A673 (cell line): ENCODE data around the gene HOXB1. TPM values are rescaled to one million over a fixed set of nuclear protein-coding genes. Genes with fewer than 3 reads are reported as not detected.

Experiments used
- BruUV-seq: library from RNA; stranded (reverse); fragments of 400-500 nt; replicated peaks from 2 replicates; lab custom pipeline; 2021; lab: Mats Ljungman, UMichigan
- CTCF ChIA-PET: fragments of 300-600 bp; sonication (Branson Sonifier 250); formaldehyde crosslinking; loops from one replicate; lab custom pipeline; 2022; ENCODE audit warnings: antibody characterized with exemption; lab: Charles Lee
- POLR2A ChIA-PET: fragments of 300-600 bp; sonication (Branson Sonifier 250); formaldehyde crosslinking; loops from one replicate; lab custom pipeline; 2022; ENCODE audit warnings: antibody characterized with exemption; ENCODE audit not compliant: low non-redundant PET; lab: Charles Lee
- DNase-seq: peaks from one replicate; pipeline ENCODE4 v3.0.0-alpha.2; 2015; ENCODE audit warnings: low spot score
- H3K27ac ChIP-seq: fragments of 200-600 bp; sonication (generic); 2 replicates; pipeline ENCODE4 v1.5.1; 2016; ENCODE audit warnings: mixed run types, low read depth, mild to moderate bottlenecking, mixed read lengths, antibody characterized with exemption, low read length; ENCODE audit not compliant: poor library complexity, severe bottlenecking
- H3K27me3 ChIP-seq: fragments of 200-600 bp; sonication (generic); replicated peaks from 2 replicates; pipeline ENCODE4 v1.6.1; 2017; ENCODE audit warnings: mixed run types, low read depth, mild to moderate bottlenecking, mixed read lengths, antibody characterized with exemption, low read length; ENCODE audit not compliant: insufficient read depth, poor library complexity
- H3K36me3 ChIP-seq: fragments of 200-600 bp; sonication (generic); 2 replicates; pipeline ENCODE4 v1.6.1; 2016; ENCODE audit warnings: mixed run types, mild to moderate bottlenecking, mixed read lengths, antibody characterized with exemption, low read length; ENCODE audit not compliant: insufficient read depth, poor library complexity, severe bottlenecking
- H3K4me1 ChIP-seq: fragments of 200-600 bp; sonication (generic); 2 replicates; pipeline ENCODE4 v1.6.1; 2017; ENCODE audit warnings: mixed run types, mild to moderate bottlenecking, mixed read lengths, antibody characterized with exemption, low read length; ENCODE audit not compliant: insufficient read depth, poor library complexity, severe bottlenecking
- H3K4me3 ChIP-seq: fragments of 200-600 bp; sonication (generic); 2 replicates; pipeline ENCODE4 v1.5.1; 2016; ENCODE audit warnings: low read depth, mixed run types, mild to moderate bottlenecking, mixed read lengths, low read length; ENCODE audit not compliant: poor library complexity, severe bottlenecking
- H3K9me3 ChIP-seq: fragments of 200-600 bp; sonication (generic); 2 replicates; pipeline ENCODE4 v1.6.1; 2016; ENCODE audit warnings: mixed run types, low read depth, mild to moderate bottlenecking, mixed read lengths, antibody characterized with exemption, low read length; ENCODE audit not compliant: poor library complexity, severe bottlenecking
- EZH2 ChIP-seq: fragments of 200-600 bp; sonication (generic); IDR thresholded peaks from 2 replicates; pipeline ENCODE4 v1.6.1; 2017; ENCODE audit warnings: borderline replicate concordance, low read depth, mild to moderate bottlenecking, mixed read lengths, antibody characterized with exemption, low read length; ENCODE audit not compliant: poor library complexity, severe bottlenecking
- intact Hi-C: fragments of 100-400 bp; cut with micrococcal nuclease; formaldehyde crosslinking; loops from one replicate; pipeline ENCODE4 v1.10.0; 2022; ENCODE audit not compliant: unreplicated experiment
- total RNA-seq: library from RNA; stranded (reverse); gene quantifications from 2 replicates; pipeline ENCODE4 v1.2.3, GENCODE V29; 2021
- TF ChIP-seq, protein P1 (sequence below): fragments of 300-800, 200-600 bp; sonication (generic); conservative IDR thresholded peaks from 2 replicates; pipeline ENCODE4 v1.5.1; 2017; ENCODE audit warnings: low read depth, mild to moderate bottlenecking, antibody characterized with exemption, low read length, moderate library complexity, mixed read lengths

Gene HOXB1
- total RNA-seq, 1 experiment from 2014 or later = not detected

DNA sequence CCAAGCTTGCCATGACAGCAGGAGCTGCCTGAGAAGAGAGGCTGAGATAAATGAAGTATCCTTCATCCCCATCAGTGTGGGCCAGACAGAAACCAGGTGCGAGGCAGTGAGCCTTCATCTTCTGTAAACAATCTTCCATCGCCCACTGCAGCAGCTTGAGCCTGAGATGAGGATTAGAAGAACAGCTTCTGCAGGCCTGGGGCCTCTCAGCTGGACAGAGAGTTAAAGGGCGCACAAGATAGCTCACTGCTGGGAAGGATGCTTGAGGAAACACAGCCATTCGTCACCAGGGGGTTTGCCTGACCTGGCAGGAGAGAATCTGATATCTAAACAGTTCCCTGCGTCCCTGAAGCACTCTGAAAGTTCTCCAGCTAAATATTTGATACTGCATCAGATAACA is 27.1 kb downstream of the HOXB1 start:
- CTCF ChIA-PET = no interaction called here
- no peaks in the 10 kb centered on the region for H3K27me3 ChIP-seq
- TF ChIP-seq, protein P1, sequence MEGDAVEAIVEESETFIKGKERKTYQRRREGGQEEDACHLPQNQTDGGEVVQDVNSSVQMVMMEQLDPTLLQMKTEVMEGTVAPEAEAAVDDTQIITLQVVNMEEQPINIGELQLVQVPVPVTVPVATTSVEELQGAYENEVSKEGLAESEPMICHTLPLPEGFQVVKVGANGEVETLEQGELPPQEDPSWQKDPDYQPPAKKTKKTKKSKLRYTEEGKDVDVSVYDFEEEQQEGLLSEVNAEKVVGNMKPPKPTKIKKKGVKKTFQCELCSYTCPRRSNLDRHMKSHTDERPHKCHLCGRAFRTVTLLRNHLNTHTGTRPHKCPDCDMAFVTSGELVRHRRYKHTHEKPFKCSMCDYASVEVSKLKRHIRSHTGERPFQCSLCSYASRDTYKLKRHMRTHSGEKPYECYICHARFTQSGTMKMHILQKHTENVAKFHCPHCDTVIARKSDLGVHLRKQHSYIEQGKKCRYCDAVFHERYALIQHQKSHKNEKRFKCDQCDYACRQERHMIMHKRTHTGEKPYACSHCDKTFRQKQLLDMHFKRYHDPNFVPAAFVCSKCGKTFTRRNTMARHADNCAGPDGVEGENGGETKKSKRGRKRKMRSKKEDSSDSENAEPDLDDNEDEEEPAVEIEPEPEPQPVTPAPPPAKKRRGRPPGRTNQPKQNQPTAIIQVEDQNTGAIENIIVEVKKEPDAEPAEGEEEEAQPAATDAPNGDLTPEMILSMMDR = no peak
- no peak for TF ChIP-seq EZH2
- no TSS peak for BruUV-seq
- intact Hi-C loops = no loop called here
- DNase-seq = no peak
- no peaks in the 10 kb centered on the region for H3K9me3 ChIP-seq
- no peaks in the 10 kb centered on the region for H3K4me1 ChIP-seq
- POLR2A ChIA-PET = no interaction called here
- no peaks in the 10 kb centered on the region for H3K36me3 ChIP-seq
- H3K27ac ChIP-seq = no peak overlapping the region
- H3K4me3 ChIP-seq = no peak overlapping the region

DNA sequence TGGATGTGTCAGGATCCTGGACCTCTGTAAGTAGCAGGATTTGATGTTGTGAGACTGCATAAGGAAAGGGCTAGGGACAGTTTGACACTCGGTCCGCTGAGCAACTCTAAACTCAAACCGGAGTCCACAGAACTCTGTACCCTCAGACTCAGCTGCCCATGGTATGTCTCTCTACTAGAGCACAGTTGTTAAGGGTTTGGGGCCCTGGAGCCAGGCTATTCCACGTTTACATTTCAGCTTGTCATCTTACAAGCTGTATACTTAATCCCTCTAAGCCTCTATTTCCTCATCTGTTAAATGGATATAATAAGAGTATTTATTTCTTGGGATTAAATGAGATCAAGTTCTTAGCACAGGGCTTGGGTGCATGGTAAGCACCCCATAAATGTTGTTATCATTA is 27.9 kb downstream of the HOXB1 start:
- Histone ChIP-seq H3K9me3 (no peaks in the 10 kb centered on the region), H3K4me1 (no peaks in the 10 kb centered on the region), H3K36me3 (no peaks in the 10 kb centered on the region), H3K4me3 (no peak overlapping the region), H3K27ac (no peak overlapping the region), H3K27me3 (no peaks in the 10 kb centered on the region)
- TF ChIP-seq, protein P1 = no peak
- no peak for TF ChIP-seq EZH2
- ChIA-PET POLR2A (no interaction called here), CTCF (interaction anchor here (0.6 kb wide), 1 partner anchor 17 kb away, joined by 3 read pairs; no protein-coding TSS in a partner anchor)
- no TSS peak for BruUV-seq
- no peak for DNase-seq
- intact Hi-C loops = no loop called here

DNA sequence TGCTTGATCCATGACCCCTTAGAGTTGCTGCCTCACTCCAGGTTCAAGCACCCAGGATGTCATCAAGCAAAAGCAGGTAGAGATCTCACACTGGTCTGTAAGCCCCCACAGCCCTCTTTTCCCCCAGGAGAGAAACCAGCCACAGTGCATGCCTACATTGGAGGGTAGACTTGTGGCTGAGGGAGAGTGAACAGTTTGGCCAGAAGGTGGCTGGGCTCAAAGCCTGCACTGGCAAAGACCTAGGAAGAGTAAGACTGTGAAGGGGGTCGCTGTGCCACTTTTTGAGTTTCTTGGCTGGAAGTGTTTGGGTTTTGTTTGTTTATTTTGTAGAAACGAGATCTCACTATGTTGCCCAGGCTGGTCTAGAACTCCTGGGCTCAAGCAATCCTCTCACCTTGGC is 28.5 kb downstream of the HOXB1 start:
- CTCF ChIA-PET = interaction anchor here (0.6 kb wide), 1 partner anchor 17 kb away, joined by 3 read pairs; no protein-coding TSS in a partner anchor
- H3K4me1 ChIP-seq = no peaks in the 10 kb centered on the region

More for the DNA sequence above, 28.5 kb downstream of the HOXB1 start:
- Histone ChIP-seq H3K27me3 (no peaks in the 10 kb centered on the region), H3K27ac (no peak overlapping the region), H3K36me3 (no peaks in the 10 kb centered on the region), H3K9me3 (no peaks in the 10 kb centered on the region), H3K4me3 (no peak overlapping the region)
- TF ChIP-seq EZH2 = no peak
- TF ChIP-seq, protein P1 = no peak
- DNase-seq = no peak
- POLR2A ChIA-PET = interaction anchor here (0.7 kb wide), 1 partner anchor 171 kb away, joined by 3 read pairs; no protein-coding TSS in a partner anchor
- BruUV-seq = no TSS peak
- intact Hi-C loops = no loop called here
